ENCODE data around the gene UBA5.

Gene UBA5

DNA sequence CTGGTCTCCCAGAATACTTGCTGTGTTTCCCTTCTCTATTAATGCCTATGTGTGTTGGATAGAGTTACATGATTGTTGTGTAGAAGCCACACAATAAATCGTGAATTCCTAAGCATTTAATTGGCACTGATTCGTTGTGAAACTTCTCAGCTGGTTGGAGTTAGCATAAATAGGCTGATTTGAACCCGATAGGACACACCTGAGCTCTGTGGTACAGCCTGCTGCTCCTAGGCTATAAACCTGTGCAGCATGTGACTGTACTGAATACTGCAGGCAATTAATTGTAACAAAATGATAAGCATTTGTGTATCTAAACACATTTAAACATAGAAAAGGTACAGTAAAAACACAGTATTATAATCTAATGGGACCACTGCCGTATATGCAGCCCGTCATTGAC lies 5.4 kb upstream of the UBA5 start:
- Histone ChIP-seq H3K36me3 (ENCODE audit: control insufficient read depth, insufficient read depth, low read length, severe bottlenecking) (no peaks in the 10 kb centered on the region), H3K4me1 (ENCODE audit: control insufficient read depth, insufficient read depth, low read length) (peaks cover 34% of the 10 kb centered on the region), H3K4me3 (ENCODE audit: low read length) (no peak overlapping the region), H3K27me3 (replicated peaks; ENCODE audit: control insufficient read depth, insufficient read depth, low read length) (no peaks in the 10 kb centered on the region), H3K9me3 (ENCODE audit: control insufficient read depth, low read length) (no peaks in the 10 kb centered on the region), H3K9ac (ENCODE audit: low read length) (no peak overlapping the region)
- DNase-seq (ENCODE audit: low read depth) = no peak

DNA sequence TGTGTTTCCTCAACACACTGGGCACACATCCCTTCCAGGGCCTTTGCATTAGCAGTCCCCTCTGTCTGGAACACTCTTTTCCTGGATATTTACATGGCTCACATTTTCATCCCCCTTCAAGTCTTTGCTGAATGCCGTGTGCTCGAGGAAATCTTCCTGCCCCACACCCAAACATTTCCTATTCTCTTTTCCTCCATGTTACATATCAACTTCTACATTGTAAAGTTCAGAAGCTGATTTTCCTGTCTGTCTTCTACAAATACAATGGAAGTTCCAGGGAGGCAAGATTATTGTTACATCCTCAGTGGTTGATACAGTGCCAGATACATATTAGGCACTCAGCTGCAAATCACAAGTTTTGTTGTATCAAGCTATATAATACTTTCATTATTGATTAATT lies 4.7 kb upstream of the UBA5 start:
- H3K4me1 ChIP-seq (ENCODE audit: control insufficient read depth, insufficient read depth, low read length) = peaks cover 34% of the 10 kb centered on the region
- H3K4me3 ChIP-seq (ENCODE audit: low read length) = no peak overlapping the region
- H3K9me3 ChIP-seq (ENCODE audit: control insufficient read depth, low read length) = no peaks in the 10 kb centered on the region
- DNase-seq (ENCODE audit: low read depth) = no peak
- no peak overlapping the region for H3K9ac ChIP-seq (ENCODE audit: low read length)
- no peaks in the 10 kb centered on the region for H3K27me3 ChIP-seq (replicated peaks; ENCODE audit: control insufficient read depth, insufficient read depth, low read length)
- no peaks in the 10 kb centered on the region for H3K36me3 ChIP-seq (ENCODE audit: control insufficient read depth, insufficient read depth, low read length, severe bottlenecking)

DNA sequence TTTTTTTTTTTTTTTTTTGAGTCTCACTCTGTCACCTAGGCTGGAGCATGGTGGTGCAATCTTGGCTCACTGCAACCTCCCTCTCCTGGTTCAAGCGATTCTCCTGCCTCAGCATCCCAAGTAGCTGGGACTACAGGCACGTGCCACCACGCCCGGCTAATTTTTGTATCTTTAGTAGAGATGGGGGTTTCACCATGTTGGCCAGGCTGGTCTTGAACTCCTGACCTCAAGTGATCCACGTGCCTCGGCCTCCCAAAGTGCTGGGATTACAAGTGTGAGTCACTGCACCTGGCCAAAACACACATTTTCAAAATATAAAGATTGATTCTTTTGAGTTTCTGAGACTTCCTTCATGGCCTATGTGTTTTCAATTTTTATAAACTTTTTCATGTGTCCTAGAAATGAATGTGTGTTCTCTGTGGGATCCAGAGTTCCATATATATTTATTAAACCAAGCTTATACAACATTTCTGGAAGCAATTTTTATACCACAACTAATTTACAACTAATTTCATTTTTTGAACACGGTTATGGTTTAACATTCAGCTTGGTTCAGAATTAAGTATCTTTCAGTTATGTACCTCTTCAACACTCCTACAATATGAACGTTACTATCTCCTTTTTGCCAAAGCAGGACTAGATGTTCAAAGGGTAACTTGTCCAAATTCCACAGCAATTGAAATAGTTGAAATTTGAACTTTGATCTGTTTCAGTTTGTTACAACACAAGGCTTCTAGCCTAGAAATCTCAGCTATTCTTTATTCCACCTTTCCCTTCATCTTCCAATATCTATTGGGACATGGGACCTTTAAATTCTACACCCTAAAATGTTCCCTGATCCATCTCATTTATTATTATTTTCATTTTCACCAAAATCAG lies 2.0 kb upstream of the UBA5 start:
- peak overlapping the region; percentile 91 for H3K4me3 ChIP-seq (ENCODE audit: low read length)
- no peaks in the 10 kb centered on the region for H3K27me3 ChIP-seq (replicated peaks; ENCODE audit: control insufficient read depth, insufficient read depth, low read length)
- H3K36me3 ChIP-seq (ENCODE audit: control insufficient read depth, insufficient read depth, low read length, severe bottlenecking) = no peaks in the 10 kb centered on the region
- H3K9ac ChIP-seq (ENCODE audit: low read length) = peak overlapping the region; percentile 91
- H3K9me3 ChIP-seq (ENCODE audit: control insufficient read depth, low read length) = no peaks in the 10 kb centered on the region
- H3K4me1 ChIP-seq (ENCODE audit: control insufficient read depth, insufficient read depth, low read length) = peaks cover 33% of the 10 kb centered on the region
- DNase-seq (ENCODE audit: low read depth) = peak; percentile 44

DNA sequence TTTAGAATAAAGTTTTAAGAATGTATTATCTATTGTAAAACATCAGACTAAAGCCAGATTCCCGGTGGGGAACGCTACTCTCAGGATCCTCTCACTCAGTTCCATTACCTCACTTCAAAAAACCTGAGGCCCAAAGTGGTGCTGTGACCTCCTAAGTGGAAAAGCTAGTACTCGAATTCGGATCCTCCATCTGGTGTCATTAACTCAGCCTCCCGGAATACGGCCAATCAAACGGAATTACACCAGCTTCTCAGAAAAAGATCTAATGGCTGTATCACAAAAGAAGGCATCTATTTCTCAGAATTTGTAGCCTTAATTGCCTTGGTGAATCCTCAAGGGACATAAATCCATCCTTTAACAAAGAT lies 1.1 kb upstream of the UBA5 start:
- Histone ChIP-seq H3K36me3 (ENCODE audit: control insufficient read depth, insufficient read depth, low read length, severe bottlenecking) (peaks cover 5% of the 10 kb centered on the region), H3K9me3 (ENCODE audit: control insufficient read depth, low read length) (no peaks in the 10 kb centered on the region), H3K27me3 (replicated peaks; ENCODE audit: control insufficient read depth, insufficient read depth, low read length) (no peaks in the 10 kb centered on the region), H3K9ac (ENCODE audit: low read length) (peak overlapping the region; percentile 91), H3K4me1 (ENCODE audit: control insufficient read depth, insufficient read depth, low read length) (peaks cover 34% of the 10 kb centered on the region), H3K4me3 (ENCODE audit: low read length) (peak overlapping the region; percentile 91)
- DNase-seq (ENCODE audit: low read depth) = no peak

DNA sequence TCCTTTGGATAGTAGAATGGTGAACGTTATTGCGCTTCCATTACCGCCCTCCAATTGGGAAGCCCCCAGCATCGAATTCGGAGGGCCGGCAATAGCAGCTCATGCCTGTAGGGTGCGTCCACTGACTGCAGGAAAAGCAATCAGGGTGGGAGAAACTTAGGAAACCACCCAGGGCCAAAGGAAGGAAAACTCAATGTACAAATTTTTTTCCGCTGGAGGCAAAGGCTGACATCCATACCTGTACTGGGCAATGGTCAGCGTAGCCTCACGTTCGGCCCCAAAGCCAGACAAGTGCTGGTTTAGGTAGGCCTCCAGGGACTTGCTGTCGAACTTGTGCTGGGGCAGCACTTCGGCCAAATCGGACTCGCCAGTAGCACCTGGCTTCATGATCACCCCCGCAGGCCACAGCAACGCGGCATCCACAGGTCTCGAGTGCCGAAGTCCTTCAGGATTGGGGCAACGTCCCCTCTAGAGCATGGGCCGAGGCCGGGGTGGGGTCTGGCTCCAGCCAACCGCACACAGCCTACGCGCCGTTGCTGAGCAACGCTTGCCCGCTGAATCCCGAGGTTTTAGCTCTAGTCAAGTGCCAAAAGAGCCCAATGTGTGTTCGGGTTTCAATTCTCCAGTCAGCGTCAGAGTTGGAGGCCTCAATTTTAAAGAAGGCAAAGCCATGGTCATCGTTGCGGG lies 621 bp upstream of the UBA5 start, which contains the start of gene ACAD11:
Gene ACAD11, minus strand, starts transcription at position 445 of the 687 bp plus-strand sequence. Its CDS starts 58 bp downstream, at position 387.
- Histone ChIP-seq H3K4me3 (ENCODE audit: low read length) (peak within 1 kb of the TSS; percentile 91), H3K36me3 (ENCODE audit: control insufficient read depth, insufficient read depth, low read length, severe bottlenecking) (peaks cover 6% of the 10 kb centered on the region), H3K27me3 (replicated peaks; ENCODE audit: control insufficient read depth, insufficient read depth, low read length) (no peaks in the 10 kb centered on the region), H3K9ac (ENCODE audit: low read length) (peak within 1 kb of the TSS; percentile 91), H3K4me1 (ENCODE audit: control insufficient read depth, insufficient read depth, low read length) (peaks cover 35% of the 10 kb centered on the region), H3K9me3 (ENCODE audit: control insufficient read depth, low read length) (no peaks in the 10 kb centered on the region)
- DNase-seq (ENCODE audit: low read depth) = peak; percentile 94

DNA sequence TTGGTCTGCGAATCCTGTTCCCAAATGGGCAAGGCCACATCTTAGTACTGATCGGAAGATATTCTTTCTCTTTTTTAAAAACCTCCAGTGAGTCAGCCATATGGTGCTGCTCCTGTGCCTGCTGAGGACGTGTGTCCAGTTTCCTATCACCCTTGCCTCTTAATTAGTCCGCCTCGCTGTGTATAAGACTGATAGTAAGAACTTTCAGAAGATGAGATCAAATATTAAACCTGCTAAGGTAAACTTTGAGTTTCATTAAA lies 612 bp downstream of the UBA5 start:
- Histone ChIP-seq H3K27me3 (replicated peaks; ENCODE audit: control insufficient read depth, insufficient read depth, low read length) (no peaks in the 10 kb centered on the region), H3K9ac (ENCODE audit: low read length) (peak overlapping the region; percentile 91), H3K9me3 (ENCODE audit: control insufficient read depth, low read length) (no peaks in the 10 kb centered on the region), H3K4me3 (ENCODE audit: low read length) (peak overlapping the region; percentile 91), H3K36me3 (ENCODE audit: control insufficient read depth, insufficient read depth, low read length, severe bottlenecking) (peaks cover 7% of the 10 kb centered on the region), H3K4me1 (ENCODE audit: control insufficient read depth, insufficient read depth, low read length) (peaks cover 35% of the 10 kb centered on the region)
- peak; percentile 61 for DNase-seq (ENCODE audit: low read depth)

DNA sequence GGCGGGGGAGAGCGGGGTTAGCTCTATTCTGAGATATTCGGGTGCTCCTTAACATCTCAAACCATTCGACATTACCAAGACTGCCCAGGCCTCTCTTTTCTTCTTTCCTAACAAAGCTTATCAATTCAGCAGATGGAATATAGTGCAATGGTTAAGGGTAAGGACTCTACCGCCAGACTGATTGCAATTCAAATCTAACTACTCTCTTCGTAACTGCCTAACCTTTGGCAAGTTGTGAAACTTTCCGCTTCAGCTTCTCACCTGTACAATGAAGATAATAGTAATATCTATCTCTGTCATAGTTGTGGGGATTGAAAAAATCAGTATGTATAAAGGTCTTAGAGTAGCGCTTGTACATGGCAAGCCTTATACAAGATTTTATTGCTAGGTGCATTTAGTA lies 972 bp downstream of the UBA5 start:
- Histone ChIP-seq H3K9ac (ENCODE audit: low read length) (peak overlapping the region; percentile 91), H3K27me3 (replicated peaks; ENCODE audit: control insufficient read depth, insufficient read depth, low read length) (no peaks in the 10 kb centered on the region), H3K36me3 (ENCODE audit: control insufficient read depth, insufficient read depth, low read length, severe bottlenecking) (peaks cover 10% of the 10 kb centered on the region), H3K4me3 (ENCODE audit: low read length) (peak overlapping the region; percentile 91), H3K4me1 (ENCODE audit: control insufficient read depth, insufficient read depth, low read length) (peaks cover 34% of the 10 kb centered on the region), H3K9me3 (ENCODE audit: control insufficient read depth, low read length) (no peaks in the 10 kb centered on the region)
- DNase-seq (ENCODE audit: low read depth) = peak; percentile 31

DNA sequence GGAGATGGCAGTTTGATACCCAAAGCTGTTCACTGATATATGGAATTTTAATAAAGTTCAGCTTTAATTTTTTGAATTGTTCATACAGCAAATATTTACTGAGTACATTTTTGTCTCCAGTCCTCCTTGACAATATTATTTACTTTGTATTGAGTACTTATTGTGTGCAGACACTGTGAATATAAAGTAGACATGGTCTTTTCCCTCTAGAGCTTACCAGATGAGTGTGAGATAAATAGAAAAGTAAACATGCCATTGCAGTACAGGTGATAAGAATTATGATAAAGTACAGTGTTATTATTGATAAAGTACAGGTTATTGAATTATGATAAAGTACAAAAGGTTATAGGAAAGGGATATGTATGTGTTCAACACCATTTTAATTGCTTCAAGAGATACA lies 2.1 kb downstream of the UBA5 start:
- peaks cover 28% of the 10 kb centered on the region for H3K4me1 ChIP-seq (ENCODE audit: control insufficient read depth, insufficient read depth, low read length)
- no peak for DNase-seq (ENCODE audit: low read depth)
- no peaks in the 10 kb centered on the region for H3K9me3 ChIP-seq (ENCODE audit: control insufficient read depth, low read length)
- H3K9ac ChIP-seq (ENCODE audit: low read length) = peak overlapping the region; percentile 91
- H3K36me3 ChIP-seq (ENCODE audit: control insufficient read depth, insufficient read depth, low read length, severe bottlenecking) = peaks cover 19% of the 10 kb centered on the region
- no peaks in the 10 kb centered on the region for H3K27me3 ChIP-seq (replicated peaks; ENCODE audit: control insufficient read depth, insufficient read depth, low read length)
- H3K4me3 ChIP-seq (ENCODE audit: low read length) = peak overlapping the region; percentile 91

DNA sequence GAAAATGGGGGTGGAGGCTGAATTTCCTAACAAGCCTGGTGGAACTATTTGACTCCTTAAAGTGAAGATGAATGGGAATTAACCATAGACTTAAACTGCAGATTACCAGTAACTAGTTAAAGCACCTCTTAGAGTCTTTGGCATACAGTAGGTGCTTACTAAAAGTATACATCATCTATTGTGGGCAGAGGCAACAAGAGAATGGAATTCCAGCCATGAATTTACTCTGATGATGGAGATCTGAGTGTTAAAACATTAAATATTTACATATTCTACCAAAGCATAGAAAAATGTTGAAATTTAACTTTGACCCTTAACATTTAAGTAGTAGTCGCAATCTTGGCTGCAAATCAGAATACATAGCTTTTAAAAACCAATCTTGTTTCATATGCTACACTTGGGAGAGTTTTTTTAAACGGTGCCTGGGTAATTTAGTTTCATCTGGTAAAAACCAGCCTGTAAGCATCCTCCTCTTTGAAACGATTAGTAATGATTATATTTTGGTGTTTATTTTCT lies 5.2 kb downstream of the UBA5 start:
- H3K36me3 ChIP-seq (ENCODE audit: control insufficient read depth, insufficient read depth, low read length, severe bottlenecking) = peaks cover 34% of the 10 kb centered on the region
- H3K9me3 ChIP-seq (ENCODE audit: control insufficient read depth, low read length) = no peaks in the 10 kb centered on the region
- H3K4me1 ChIP-seq (ENCODE audit: control insufficient read depth, insufficient read depth, low read length) = peaks cover 25% of the 10 kb centered on the region
- DNase-seq (ENCODE audit: low read depth) = no peak
- no peak overlapping the region for H3K4me3 ChIP-seq (ENCODE audit: low read length)
- no peaks in the 10 kb centered on the region for H3K27me3 ChIP-seq (replicated peaks; ENCODE audit: control insufficient read depth, insufficient read depth, low read length)
- H3K9ac ChIP-seq (ENCODE audit: low read length) = no peak overlapping the region

DNA sequence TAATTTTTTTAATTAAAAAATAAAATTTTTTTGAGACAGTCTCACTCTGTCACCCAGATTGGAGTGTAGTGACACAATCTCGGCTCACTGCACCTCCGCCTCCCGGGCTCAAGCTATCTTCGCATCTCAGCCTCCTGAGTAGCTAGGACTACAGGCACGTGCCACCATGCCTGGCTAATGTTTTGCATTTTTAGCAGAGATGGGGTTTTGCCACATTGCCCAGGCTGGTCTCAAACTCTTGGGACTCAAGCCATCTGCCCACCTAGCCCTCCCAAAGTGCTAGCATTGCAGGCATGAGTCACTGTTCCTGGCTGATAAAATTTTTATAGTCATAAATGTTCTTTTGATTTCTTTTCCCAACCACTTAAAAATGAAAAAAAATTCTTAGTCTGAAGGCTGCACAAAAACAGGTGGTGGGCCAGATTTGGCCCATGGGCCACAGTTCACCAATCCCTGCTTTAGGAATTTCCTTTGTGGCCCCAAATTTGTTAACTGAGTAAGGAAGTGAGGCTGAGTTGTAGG lies 9.2 kb downstream of the UBA5 start:
- Histone ChIP-seq H3K4me3 (ENCODE audit: low read length) (no peak overlapping the region), H3K36me3 (ENCODE audit: control insufficient read depth, insufficient read depth, low read length, severe bottlenecking) (peaks cover 68% of the 10 kb centered on the region), H3K9ac (ENCODE audit: low read length) (no peak overlapping the region), H3K4me1 (ENCODE audit: control insufficient read depth, insufficient read depth, low read length) (peaks cover 7% of the 10 kb centered on the region), H3K9me3 (ENCODE audit: control insufficient read depth, low read length) (no peaks in the 10 kb centered on the region), H3K27me3 (replicated peaks; ENCODE audit: control insufficient read depth, insufficient read depth, low read length) (no peaks in the 10 kb centered on the region)
- no peak for DNase-seq (ENCODE audit: low read depth)

DNA sequence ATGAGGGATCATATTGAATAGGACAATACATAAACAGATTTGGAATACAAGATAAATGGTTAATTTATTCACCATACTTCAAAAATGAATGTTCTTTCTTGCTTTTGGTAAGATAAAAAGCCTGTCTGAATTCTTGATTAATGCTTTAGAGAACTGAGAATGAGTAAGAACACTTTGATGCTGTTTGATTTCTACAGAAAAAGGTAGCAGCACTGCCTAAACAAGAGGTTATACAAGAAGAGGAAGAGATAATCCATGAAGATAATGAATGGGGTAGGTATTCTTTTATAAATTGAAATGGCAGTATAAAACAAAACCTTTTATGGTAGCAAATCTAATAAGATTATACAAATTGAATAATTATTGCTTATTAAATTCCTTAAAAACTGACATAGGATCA lies 15.3 kb downstream of the UBA5 start:
- Histone ChIP-seq H3K27me3 (replicated peaks; ENCODE audit: control insufficient read depth, insufficient read depth, low read length) (no peaks in the 10 kb centered on the region), H3K4me3 (ENCODE audit: low read length) (no peak overlapping the region), H3K4me1 (ENCODE audit: control insufficient read depth, insufficient read depth, low read length) (peaks cover 6% of the 10 kb centered on the region), H3K9me3 (ENCODE audit: control insufficient read depth, low read length) (no peaks in the 10 kb centered on the region), H3K36me3 (ENCODE audit: control insufficient read depth, insufficient read depth, low read length, severe bottlenecking) (peaks cover 91% of the 10 kb centered on the region), H3K9ac (ENCODE audit: low read length) (no peak overlapping the region)
- no peak for DNase-seq (ENCODE audit: low read depth)

Data from adipocyte (in vitro differentiated cells).